IPS-18c (cell line): ENCODE data around the gene DNAH17.

Experiments
- H3K4me3 ChIP-seq: 2 replicates; pipeline ENCODE4 v1.7.0; 2013; ENCODE audit warnings: low read depth, mild to moderate bottlenecking, low read length, moderate library complexity; ENCODE audit not compliant: insufficient read depth
- H3K9me3 ChIP-seq: one replicate; pipeline ENCODE4 v1.6.1; 2013; ENCODE audit warnings: mild to moderate bottlenecking, low read length, moderate library complexity; ENCODE audit not compliant: control insufficient read depth, insufficient read depth

The DNAH17 gene

GRCh38 chr17:78496311-78496710 is 80.9 kb downstream of the DNAH17 start:
- Histone ChIP-seq H3K4me3 (no peak overlapping the region), H3K9me3 (no peaks in the 10 kb centered on the region)

GRCh38 chr17:78495634-78496033 is 81.6 kb downstream of the DNAH17 start:
- Histone ChIP-seq H3K4me3 (no peak overlapping the region), H3K9me3 (peaks cover 2% of the 10 kb centered on the region)

- H3K9me3 ChIP-seq: peaks cover 2% of the 10 kb centered on the region
- H3K4me3 ChIP-seq: no peak overlapping the region
Measured at GRCh38 chr17:78494696-78495330, 82.4 kb downstream of the DNAH17 start.

GRCh38 chr17:78493853-78494695 is 83.1 kb downstream of the DNAH17 start:
- Histone ChIP-seq H3K9me3 (peaks cover 2% of the 10 kb centered on the region), H3K4me3 (no peak overlapping the region)

- Histone ChIP-seq H3K9me3 (peaks cover 2% of the 10 kb centered on the region), H3K4me3 (no peak overlapping the region)
Measured at GRCh38 chr17:78493450-78493849, 83.7 kb downstream of the DNAH17 start.

- H3K4me3 ChIP-seq: no peak overlapping the region
- H3K9me3 ChIP-seq: peaks cover 2% of the 10 kb centered on the region
Measured at GRCh38 chr17:78492116-78492799, 84.9 kb downstream of the DNAH17 start.

- Histone ChIP-seq H3K9me3 (peaks cover 2% of the 10 kb centered on the region), H3K4me3 (no peak overlapping the region)
Measured at GRCh38 chr17:78491236-78492115, 85.7 kb downstream of the DNAH17 start.

GRCh38 chr17:78490673-78491072 is 86.5 kb downstream of the DNAH17 start:
- peaks cover 2% of the 10 kb centered on the region for H3K9me3 ChIP-seq
- H3K4me3 ChIP-seq: no peak overlapping the region

- Histone ChIP-seq H3K9me3 (peaks cover 2% of the 10 kb centered on the region), H3K4me3 (no peak overlapping the region)
Measured at GRCh38 chr17:78490156-78490555, 87.0 kb downstream of the DNAH17 start.

GRCh38 chr17:78488867-78489634 is 88.1 kb downstream of the DNAH17 start:
- Histone ChIP-seq H3K4me3 (no peak overlapping the region), H3K9me3 (peaks cover 2% of the 10 kb centered on the region)

GRCh38 chr17:78488156-78488555 is 89.0 kb downstream of the DNAH17 start:
- H3K4me3 ChIP-seq: no peak overlapping the region
- peaks cover 2% of the 10 kb centered on the region for H3K9me3 ChIP-seq

GRCh38 chr17:78486946-78487680 is 90.1 kb downstream of the DNAH17 start:
- Histone ChIP-seq H3K4me3 (no peak overlapping the region), H3K9me3 (peaks cover 2% of the 10 kb centered on the region)

GRCh38 chr17:78486228-78486802 is 90.9 kb downstream of the DNAH17 start:
- no peak overlapping the region for H3K4me3 ChIP-seq
- peaks cover 2% of the 10 kb centered on the region for H3K9me3 ChIP-seq

GRCh38 chr17:78485290-78486168 is 91.7 kb downstream of the DNAH17 start:
- H3K4me3 ChIP-seq: no peak overlapping the region

More at GRCh38 chr17:78485290-78486168, 91.7 kb downstream of the DNAH17 start:
- H3K9me3 ChIP-seq: no peaks in the 10 kb centered on the region
